Keratinocyte (primary cell): ENCODE results near the gene SELENOK. TPM values are rescaled to one million over a fixed set of nuclear protein-coding genes. Genes with fewer than 3 reads are reported as not detected.

Source experiments
- DNase-seq: peaks from one replicate; pipeline ENCODE4 v3.0.0-alpha.2; 2011; ENCODE audit warnings: low read depth, missing footprints, low spot score
- FAIRE-seq: peaks from 2 replicates; lab custom pipeline; 2011; peaks lifted over from hg19 to GRCh38; lab: Jason Lieb, UNC
- H2AFZ ChIP-seq: 2 replicates; pipeline ENCODE4 v1.6.0; 2012; ENCODE audit warnings: low read length, control low read depth, inconsistent platforms; ENCODE audit not compliant: control insufficient read depth
- H3K27ac ChIP-seq: 2 replicates; pipeline ENCODE4 v1.5.1; 2011; ENCODE audit warnings: low read length; ENCODE audit not compliant: control insufficient read depth, insufficient read depth
- H3K27me3 ChIP-seq: 3 replicates; pipeline ENCODE4 v1.6.0; 2011; ENCODE audit warnings: low read length; ENCODE audit not compliant: control insufficient read depth, insufficient read depth; ENCODE audit errors: extremely low read depth
- H3K36me3 ChIP-seq, 2 experiments: 2 replicates in 1 of 2; 3 replicates in 1 of 2; pipeline ENCODE4 v1.5.1; 2011; ENCODE audit warnings: low read length in 2 of 2, mild to moderate bottlenecking in 1 of 2; ENCODE audit not compliant: control insufficient read depth in 2 of 2, insufficient read depth in 2 of 2; ENCODE audit errors: extremely low read depth in 1 of 2
- H3K4me1 ChIP-seq: 3 replicates; pipeline ENCODE4 v1.5.1; 2011; ENCODE audit warnings: low read length; ENCODE audit not compliant: control insufficient read depth, insufficient read depth; ENCODE audit errors: extremely low read depth
- H3K4me2 ChIP-seq: 3 replicates; pipeline ENCODE4 v1.6.0; 2011; ENCODE audit warnings: low read depth, low read length; ENCODE audit not compliant: control insufficient read depth, insufficient read depth; ENCODE audit errors: extremely low read depth
- H3K4me3 ChIP-seq, 3 experiments: fragments of 200-600 bp in 1 of 3; sonication (generic) in 1 of 3; 2 replicates in 2 of 3; 3 replicates in 1 of 3; pipeline ENCODE4 v1.5.1; 2011 to 2016; ENCODE audit warnings: low read length in 3 of 3, mild to moderate bottlenecking in 3 of 3, control low read depth in 2 of 3, inconsistent platforms in 1 of 3, low read depth in 1 of 3, mixed read lengths in 1 of 3, mixed run types in 1 of 3, moderate library complexity in 1 of 3; ENCODE audit not compliant: control insufficient read depth in 2 of 3, insufficient read depth in 2 of 3; ENCODE audit errors: extremely low read depth in 1 of 3
- H3K79me2 ChIP-seq: 2 replicates; pipeline ENCODE4 v1.6.0; 2012; ENCODE audit warnings: low read length; ENCODE audit not compliant: control insufficient read depth, insufficient read depth
- H3K9ac ChIP-seq: 3 replicates; pipeline ENCODE4 v1.6.0; 2011; ENCODE audit warnings: low read length; ENCODE audit not compliant: control insufficient read depth, insufficient read depth; ENCODE audit errors: extremely low read depth
- H3K9me1 ChIP-seq: 3 replicates; pipeline ENCODE4 v1.6.0; 2011; ENCODE audit warnings: low read length; ENCODE audit not compliant: control insufficient read depth, insufficient read depth; ENCODE audit errors: extremely low read depth
- H3K9me3 ChIP-seq: 2 replicates; pipeline ENCODE4 v1.5.1; 2012; ENCODE audit warnings: low read depth, low read length; ENCODE audit not compliant: control insufficient read depth
- H4K20me1 ChIP-seq: 3 replicates; pipeline ENCODE4 v1.6.0; 2011; ENCODE audit warnings: low read length; ENCODE audit not compliant: control insufficient read depth, insufficient read depth; ENCODE audit errors: extremely low read depth
- CTCF ChIP-seq, 3 experiments: IDR thresholded peaks in 1 of 3; conservative IDR thresholded peaks in 1 of 3; optimal IDR thresholded peaks in 1 of 3; 2 replicates in 2 of 3; 3 replicates in 1 of 3; pipeline versions ENCODE3 to v1.5.1; 2011; ENCODE audit warnings: low read length in 3 of 3, mild to moderate bottlenecking in 3 of 3, moderate library complexity in 2 of 3, control low read depth in 1 of 3, inconsistent platforms in 1 of 3; ENCODE audit not compliant: insufficient read depth in 2 of 3; ENCODE audit errors: extremely low read depth in 1 of 3
- EZH2 ChIP-seq: IDR thresholded peaks from one replicate; pipeline ENCODE4 v1.6.1; 2012; ENCODE audit warnings: inconsistent platforms, mild to moderate bottlenecking, low read length, moderate library complexity
- dilution Hi-C: fragments of 300-500 bp; cut with MboI; formaldehyde crosslinking; loops from one replicate; pipeline ENCODE4 v1.7.0; 2020; ENCODE audit warnings: low sequenced_read_pairs; ENCODE audit not compliant: extremely low pct_ligation_motif_present
- polyA plus RNA-seq, 5 experiments: library from polyadenylated mRNA; depleted of rRNA in 3 of 5; stranded (reverse) in 3 of 5; stranded (forward) in 1 of 5; unstranded in 1 of 5; fragments of >200 nt; gene quantifications; 1 replicate in 1 of 5; 2 replicates in 3 of 5; 3 replicates in 1 of 5; pipeline versions ENCODE4 v1.2.1 to v1.2.3, GENCODE V29; 2011 to 2012; ENCODE audit warnings: missing spikeins in 2 of 5, low read depth in 1 of 5, low replicate concordance in 1 of 5

SELENOK gene
- polyA plus RNA-seq, 1 donor (not counting 4 experiments of a cell fraction or from before 2014, with no cell fraction given) = 94.9 TPM

- H3K36me3 ChIP-seq = no peaks in the 10 kb centered on the region
- no peak for DNase-seq
- dilution Hi-C loops = no loop called here
- H3K9me3 ChIP-seq = no peaks in the 10 kb centered on the region
- H3K79me2 ChIP-seq = no peaks in the 10 kb centered on the region
- no peaks in the 10 kb centered on the region for H3K9me1 ChIP-seq
- no peak overlapping the region for H3K4me3 ChIP-seq
- H3K9ac ChIP-seq = no peak overlapping the region
- H2AFZ ChIP-seq = no peak overlapping the region
- H3K4me2 ChIP-seq = no peak overlapping the region
- no peak overlapping the region for H3K27ac ChIP-seq
- peaks cover 4% of the 10 kb centered on the region for H3K4me1 ChIP-seq
- H4K20me1 ChIP-seq = no peaks in the 10 kb centered on the region
- peaks cover 34% of the 10 kb centered on the region for H3K27me3 ChIP-seq
- TF ChIP-seq EZH2 = no peak
- TF ChIP-seq CTCF (optimal IDR thresholded peaks at IDR 0.05 in 1 of 3, IDR thresholded peaks at IDR 0.05 in 1 of 3, conservative IDR thresholded peaks at IDR 0.05 in 1 of 3; ENCODE audit: extremely low read depth in 1 of 3, insufficient read depth in 2 of 3, low read length in 3 of 3) = no peak
- FAIRE-seq = no peak
Measured at GRCh38 chr3:53843195-53844177, 48.2 kb downstream of the SELENOK start.

- TF ChIP-seq CTCF (optimal IDR thresholded peaks at IDR 0.05 in 1 of 3, IDR thresholded peaks at IDR 0.05 in 1 of 3, conservative IDR thresholded peaks at IDR 0.05 in 1 of 3; ENCODE audit: extremely low read depth in 1 of 3, insufficient read depth in 2 of 3, low read length in 3 of 3) = no peak
- H3K4me3 ChIP-seq = no peak overlapping the region
- no peak overlapping the region for H3K27ac ChIP-seq
- dilution Hi-C loops = no loop called here
- H3K36me3 ChIP-seq = no peaks in the 10 kb centered on the region
- H3K9ac ChIP-seq = no peak overlapping the region
- H3K4me2 ChIP-seq = no peak overlapping the region
- no peaks in the 10 kb centered on the region for H3K79me2 ChIP-seq
- FAIRE-seq (no peak), DNase-seq (no peak)
- peaks cover 33% of the 10 kb centered on the region for H3K27me3 ChIP-seq
- no peaks in the 10 kb centered on the region for H4K20me1 ChIP-seq
- no peaks in the 10 kb centered on the region for H3K9me3 ChIP-seq
- H3K4me1 ChIP-seq = peaks cover 4% of the 10 kb centered on the region
- no peak overlapping the region for H2AFZ ChIP-seq
- H3K9me1 ChIP-seq = no peaks in the 10 kb centered on the region
Measured at GRCh38 chr3:53842436-53843194, 49.0 kb downstream of the SELENOK start.
